Karpas-422 (cell line): ENCODE results near the gene FASTK. TPM values are rescaled to one million over a fixed set of nuclear protein-coding genes. Genes with fewer than 3 reads are reported as not detected.

Source experiments
- DNase-seq: peaks from one replicate; pipeline ENCODE4 v3.0.0-alpha.2; 2015
- H2AFZ ChIP-seq: fragments of 200-600 bp; sonication (generic); 2 replicates; pipeline ENCODE4 v1.6.1; 2014; ENCODE audit warnings: antibody characterized with exemption, low read length, mixed read lengths
- H3K27ac ChIP-seq: fragments of 200-600 bp; sonication (generic); 2 replicates; pipeline ENCODE4 v1.5.1; 2014; ENCODE audit warnings: mild to moderate bottlenecking, low read length, moderate library complexity
- H3K27me3 ChIP-seq: fragments of 200-600 bp; sonication (generic); 2 replicates; pipeline ENCODE4 v1.6.1; 2014; ENCODE audit warnings: low read length, mixed read lengths
- H3K36me3 ChIP-seq: fragments of 200-600 bp; sonication (generic); 2 replicates; pipeline ENCODE4 v1.6.1; 2014; ENCODE audit warnings: low read length, mixed read lengths; ENCODE audit not compliant: insufficient read depth
- H3K4me1 ChIP-seq: fragments of 200-600 bp; sonication (generic); 2 replicates; pipeline ENCODE4 v1.6.1; 2014; ENCODE audit warnings: mild to moderate bottlenecking, low read length, mixed read lengths
- H3K4me2 ChIP-seq: fragments of 200-600 bp; sonication (generic); 2 replicates; pipeline ENCODE4 v1.6.1; 2014; ENCODE audit warnings: low read length, low read depth, mild to moderate bottlenecking; ENCODE audit not compliant: poor library complexity, severe bottlenecking
- H3K4me3 ChIP-seq: fragments of 200-600 bp; sonication (generic); 2 replicates; pipeline ENCODE4 v1.5.1; 2014; ENCODE audit warnings: mild to moderate bottlenecking, antibody characterized with exemption, low read length, mixed read lengths
- H3K79me2 ChIP-seq: fragments of 200-600 bp; sonication (generic); 2 replicates; pipeline ENCODE4 v1.6.1; 2014; ENCODE audit warnings: mild to moderate bottlenecking, low read length, mixed read lengths
- H3K9ac ChIP-seq: fragments of 200-600 bp; sonication (generic); 2 replicates; pipeline ENCODE4 v1.6.0; 2014; ENCODE audit warnings: low read length
- H3K9me2 ChIP-seq: fragments of 200-600 bp; sonication (generic), shearing (Covaris generic); replicated peaks from 2 replicates; pipeline ENCODE4 v1.6.0; 2014; ENCODE audit warnings: mild to moderate bottlenecking, low read length, moderate library complexity; ENCODE audit not compliant: insufficient read depth
- H3K9me3 ChIP-seq: fragments of 300-700, 200-600 bp; sonication (generic); 2 replicates; pipeline ENCODE4 v1.6.1; 2014; ENCODE audit warnings: low read length, mixed read lengths
- H4K20me1 ChIP-seq: fragments of 200-600 bp; sonication (generic); 2 replicates; pipeline ENCODE4 v1.6.1; 2014; ENCODE audit warnings: mild to moderate bottlenecking, antibody characterized with exemption, low read length, low read depth; ENCODE audit not compliant: insufficient read depth
- total RNA-seq: library from RNA; depleted of rRNA; stranded (reverse); fragments of >200 nt; shearing (Covaris generic); gene quantifications from 2 replicates; pipeline ENCODE4 v1.2.3, GENCODE V29; 2014; ENCODE audit warnings: low replicate concordance

Gene FASTK
- total RNA-seq, 1 experiment from 2014 or later, result 48.8 TPM

DNA sequence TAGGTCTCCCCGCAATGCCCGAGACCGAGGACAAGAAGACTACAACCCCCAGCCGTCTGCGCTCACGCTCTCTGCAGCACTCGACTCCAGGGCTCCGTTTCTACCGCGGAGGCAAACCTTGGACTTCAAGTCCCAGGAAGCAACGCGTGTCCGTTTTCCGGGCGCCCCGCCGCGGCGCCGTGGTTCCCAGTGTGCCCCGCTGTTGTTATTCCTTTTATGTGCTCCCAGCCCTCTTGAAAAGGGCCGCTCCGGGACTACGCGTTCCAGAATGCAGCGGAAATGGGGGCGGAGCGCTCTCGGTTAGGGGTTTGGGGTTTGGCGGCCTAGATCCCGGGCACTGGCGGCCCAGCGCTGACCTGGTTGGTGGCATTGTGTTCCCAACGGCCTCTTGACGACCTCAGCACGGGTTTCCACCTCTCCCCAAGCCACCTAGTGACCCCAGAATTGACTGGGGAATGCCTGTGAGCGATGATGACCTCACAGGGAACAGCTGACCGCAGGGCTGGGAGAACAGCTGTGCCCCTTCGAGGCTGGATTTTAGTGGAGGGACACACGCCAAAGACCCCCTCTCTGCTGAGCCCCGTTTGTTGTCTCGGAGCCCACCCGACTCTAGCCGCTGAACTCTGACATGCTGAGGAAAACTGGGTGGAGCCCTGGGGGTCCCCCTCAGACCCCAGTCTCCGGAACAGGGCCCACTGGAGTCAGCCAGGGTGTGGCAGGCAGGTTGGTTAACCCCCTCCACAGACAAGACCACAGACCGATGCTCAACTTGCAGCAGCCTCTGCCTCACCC, 22.4 kb downstream of the FASTK start:
- Histone ChIP-seq H3K27me3 (no peaks in the 10 kb centered on the region), H3K4me1 (peaks cover 31% of the 10 kb centered on the region), H3K9ac (peak overlapping the region; percentile 89), H4K20me1 (0 out of 2 replicates have a peak, but pooled peaks cover 5% of the 10 kb centered on the region), H3K79me2 (peaks cover 32% of the 10 kb centered on the region), H3K9me3 (no peaks in the 10 kb centered on the region), H3K27ac (peak overlapping the region; percentile 82), H3K4me2 (peak overlapping the region; percentile 82), H2AFZ (peak overlapping the region; percentile 39; the same call in 1 of the 2 replicates), H3K36me3 (no peaks in the 10 kb centered on the region), H3K4me3 (peak overlapping the region; percentile 87), H3K9me2 (no peaks in the 10 kb centered on the region)
- DNase-seq, result peak; percentile 99

GRCh38 chr7:151057506-151057988, 23.1 kb downstream of the FASTK start, which contains the start of gene CDK5:
Gene CDK5, minus strand, starts transcription at chr7:151057897. Its CDS starts 49 bp downstream, at chr7:151057848.
- Histone ChIP-seq H3K4me3 (peak within 1 kb of the TSS; percentile 87), H3K27ac (peak within 1 kb of the TSS; percentile 82), H3K9ac (peak within 1 kb of the TSS; percentile 89), H2AFZ (peak within 1 kb of the TSS; percentile 49; the same call in 1 of the 2 replicates), H3K4me2 (peak within 1 kb of the TSS; percentile 82), H3K4me1 (peaks cover 31% of the 10 kb centered on the region), H3K9me3 (no peaks in the 10 kb centered on the region), H3K9me2 (no peaks in the 10 kb centered on the region), H4K20me1 (0 out of 2 replicates have a peak, but pooled peaks cover 5% of the 10 kb centered on the region), H3K79me2 (peaks cover 32% of the 10 kb centered on the region), H3K27me3 (no peaks in the 10 kb centered on the region), H3K36me3 (no peaks in the 10 kb centered on the region)
- no peak for DNase-seq

- Histone ChIP-seq H4K20me1 (0 out of 2 replicates have a peak, but pooled peaks cover 5% of the 10 kb centered on the region), H3K27me3 (no peaks in the 10 kb centered on the region), H3K79me2 (peaks cover 25% of the 10 kb centered on the region), H3K4me1 (peaks cover 31% of the 10 kb centered on the region), H3K9ac (peak overlapping the region; percentile 88), H3K36me3 (no peaks in the 10 kb centered on the region), H3K9me2 (no peaks in the 10 kb centered on the region), H3K4me3 (peak overlapping the region; percentile 87), H3K9me3 (no peaks in the 10 kb centered on the region), H3K4me2 (peak overlapping the region; percentile 82), H3K27ac (no peak overlapping the region), H2AFZ (no peak overlapping the region)
- DNase-seq, result peak; percentile 46
These were observed 23.7 kb downstream of the FASTK start for GRCh38 chr7:151056666-151057505.

- H3K27me3 ChIP-seq, result no peaks in the 10 kb centered on the region
- peak overlapping the region; percentile 82 for H3K4me2 ChIP-seq
- H3K9ac ChIP-seq, result no peak overlapping the region
- H3K4me3 ChIP-seq, result no peak overlapping the region
- H3K27ac ChIP-seq, result no peak overlapping the region
- H3K36me3 ChIP-seq, result no peaks in the 10 kb centered on the region
- 0 out of 2 replicates have a peak, but pooled peaks cover 1% of the 10 kb centered on the region for H4K20me1 ChIP-seq
- peaks cover 19% of the 10 kb centered on the region for H3K79me2 ChIP-seq
- H2AFZ ChIP-seq, result no peak overlapping the region
- no peaks in the 10 kb centered on the region for H3K9me3 ChIP-seq
- DNase-seq, result no peak
- H3K9me2 ChIP-seq, result no peaks in the 10 kb centered on the region
- peaks cover 28% of the 10 kb centered on the region for H3K4me1 ChIP-seq
These were observed 24.3 kb downstream of the FASTK start for GRCh38 chr7:151056283-151056665.

DNA sequence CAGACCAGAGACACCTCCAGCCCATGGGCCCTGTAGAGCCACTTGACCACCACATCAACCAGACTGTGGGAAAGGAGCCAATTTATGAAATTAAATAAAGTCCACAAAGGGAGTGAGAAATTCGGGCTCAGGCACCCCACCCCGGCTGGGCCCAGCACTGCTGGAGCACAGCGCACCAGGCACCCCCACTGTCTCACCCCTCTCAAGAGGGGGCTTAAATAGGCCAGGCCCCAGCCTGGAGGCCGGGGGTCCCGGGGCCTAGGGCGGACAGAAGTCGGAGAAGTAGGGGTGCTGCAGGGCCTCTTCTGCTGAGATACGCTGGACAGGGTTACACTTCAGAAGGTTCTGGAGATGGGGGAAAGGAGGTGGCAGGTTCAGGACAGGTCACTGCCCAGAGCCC, 26.9 kb downstream of the FASTK start:
- Histone ChIP-seq H2AFZ (no peak overlapping the region), H3K4me1 (peaks cover 15% of the 10 kb centered on the region), H4K20me1 (no peaks in the 10 kb centered on the region), H3K4me2 (no peak overlapping the region), H3K4me3 (no peak overlapping the region), H3K9ac (no peak overlapping the region), H3K27me3 (no peaks in the 10 kb centered on the region), H3K27ac (no peak overlapping the region), H3K9me2 (no peaks in the 10 kb centered on the region), H3K79me2 (peaks cover 4% of the 10 kb centered on the region; the same call in 1 of the 2 replicates), H3K9me3 (no peaks in the 10 kb centered on the region), H3K36me3 (no peaks in the 10 kb centered on the region)
- DNase-seq, result no peak

DNA sequence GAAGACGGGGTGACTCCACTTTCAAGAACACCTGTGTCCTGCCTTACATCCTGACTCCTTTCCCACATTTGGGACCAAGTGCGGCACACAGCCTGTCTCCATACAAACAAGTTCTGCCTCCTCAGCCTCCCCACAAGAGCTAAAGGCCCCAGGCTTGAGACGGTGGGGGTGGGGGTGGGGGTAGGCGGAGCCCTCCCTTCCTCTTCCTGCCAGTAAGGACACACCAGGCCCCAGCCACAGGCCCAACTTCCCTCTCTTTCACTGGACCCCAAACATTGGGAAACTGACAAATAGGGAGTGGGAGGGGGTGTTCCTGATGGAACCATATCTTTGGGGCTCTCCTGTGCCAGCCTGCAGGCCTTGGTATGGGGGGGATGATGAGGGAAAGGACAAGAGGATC, 27.5 kb downstream of the FASTK start:
- Histone ChIP-seq H3K4me2 (no peak overlapping the region), H3K27ac (no peak overlapping the region), H3K9me2 (no peaks in the 10 kb centered on the region), H2AFZ (no peak overlapping the region), H3K36me3 (no peaks in the 10 kb centered on the region), H3K79me2 (peaks cover 4% of the 10 kb centered on the region; the same call in 1 of the 2 replicates), H4K20me1 (no peaks in the 10 kb centered on the region), H3K4me3 (no peak overlapping the region), H3K4me1 (peaks cover 9% of the 10 kb centered on the region), H3K9ac (no peak overlapping the region), H3K27me3 (no peaks in the 10 kb centered on the region), H3K9me3 (no peaks in the 10 kb centered on the region)
- no peak for DNase-seq

- Histone ChIP-seq H3K9ac (no peak overlapping the region), H3K4me2 (no peak overlapping the region), H3K9me2 (no peaks in the 10 kb centered on the region), H3K27me3 (no peaks in the 10 kb centered on the region), H3K27ac (no peak overlapping the region), H3K9me3 (no peaks in the 10 kb centered on the region), H3K4me1 (no peaks in the 10 kb centered on the region), H3K36me3 (no peaks in the 10 kb centered on the region), H4K20me1 (no peaks in the 10 kb centered on the region), H3K79me2 (no peaks in the 10 kb centered on the region), H2AFZ (no peak overlapping the region), H3K4me3 (no peak overlapping the region)
- DNase-seq, result peak; percentile 76
These were observed 29.5 kb downstream of the FASTK start for GRCh38 chr7:151051108-151051507.
